GM18507 (cell line): Measurements from ENCODE around the gene KIAA1958.
"Not testable (repeated sequence)": the region's sequence is repeated elsewhere in the genome, so short reads cannot be mapped to it uniquely, and the experiment has no call there.

Source experiments
- DNase-seq: peaks from one replicate; pipeline ENCODE4 v3.0.0; 2011; ENCODE audit warnings: low read depth; ENCODE audit not compliant: insufficient read length; ENCODE audit errors: extremely low spot score
- FAIRE-seq: peaks from 2 replicates; lab custom pipeline; 2011; peaks lifted over from hg19 to GRCh38; lab: Jason Lieb, UNC

Gene KIAA1958

GRCh38 chr9:112629671-112630485 is 143.3 kb downstream of the KIAA1958 start:
- DNase-seq (no peak), FAIRE-seq (no peak)

DNA sequence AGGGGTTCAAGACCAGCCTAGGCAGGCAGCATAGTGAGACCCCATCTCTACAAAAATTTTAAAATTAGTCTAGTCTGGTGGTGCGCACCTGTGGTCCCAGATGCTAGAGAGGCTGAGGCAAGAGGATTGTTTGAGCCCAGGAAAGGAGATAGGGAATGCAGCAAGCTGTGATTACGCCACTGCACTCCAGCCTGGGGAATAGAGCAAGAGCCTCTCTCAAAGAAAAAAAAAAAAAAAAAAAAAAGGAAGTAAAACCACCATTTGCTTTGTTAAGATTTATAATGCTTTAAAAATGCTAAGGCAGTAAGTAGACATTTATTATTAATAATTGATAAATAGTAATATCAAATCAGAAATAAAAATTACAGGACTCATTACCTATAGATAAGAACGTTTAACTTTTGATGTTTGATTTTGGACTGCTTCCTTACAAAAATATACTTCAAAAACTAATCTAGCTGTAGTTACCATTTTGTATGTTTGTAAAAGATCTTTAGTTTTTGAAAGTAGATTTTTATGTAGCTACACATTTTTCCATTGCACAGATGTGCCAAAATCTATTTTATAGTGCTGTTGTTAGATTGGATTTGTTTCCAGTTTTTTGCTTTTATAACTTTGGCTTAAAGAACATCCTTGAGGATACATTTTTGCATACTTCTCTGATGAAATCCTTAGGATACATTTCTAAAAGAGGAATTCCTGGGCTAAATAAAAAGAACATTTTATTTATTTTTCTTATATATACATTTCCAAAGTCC is 144.9 kb downstream of the KIAA1958 start:
- no peak for DNase-seq
- FAIRE-seq = no peak

DNA sequence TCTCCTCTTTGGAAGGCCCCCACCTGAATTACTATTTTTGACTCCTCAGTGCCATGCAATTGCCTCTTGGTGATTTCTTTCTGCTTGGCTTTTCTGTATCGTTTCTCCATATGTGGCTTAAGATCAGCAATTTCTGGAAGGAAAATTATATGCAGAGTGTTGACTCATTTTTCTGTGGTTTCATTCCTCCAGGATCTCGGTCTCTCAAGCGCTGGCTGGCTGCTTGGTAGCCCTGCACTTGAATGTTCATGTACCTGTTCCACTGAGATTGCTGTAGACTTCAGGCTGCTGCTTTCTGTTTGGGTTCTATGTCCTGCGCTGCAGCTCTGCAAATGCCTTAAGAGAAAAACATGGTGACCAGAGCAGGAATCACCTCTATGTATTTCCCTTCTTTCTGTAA is 153.7 kb downstream of the KIAA1958 start:
- DNase-seq = no peak
- FAIRE-seq = no peak

DNA sequence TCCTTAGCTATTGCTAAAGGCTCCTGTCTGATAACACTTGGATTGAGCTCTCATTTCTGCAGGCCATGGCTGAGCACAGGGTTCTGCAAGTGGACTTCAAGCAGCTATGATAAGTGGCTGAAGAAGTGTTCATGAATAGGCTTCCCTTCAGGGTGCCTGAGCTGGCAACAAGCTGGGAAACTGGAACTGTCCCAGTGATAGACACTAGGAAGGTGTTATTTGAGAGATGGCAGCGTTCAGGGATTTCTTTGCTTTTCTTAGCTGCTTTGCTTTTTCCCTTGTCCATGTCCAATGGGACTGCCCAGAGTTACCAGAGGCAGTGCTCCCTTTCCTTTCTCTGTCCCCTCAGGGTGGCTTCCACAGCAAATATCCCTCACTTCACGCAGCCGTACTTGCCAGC is 155.5 kb downstream of the KIAA1958 start:
- no peak for DNase-seq
- FAIRE-seq = no peak

GRCh38 chr9:112647596-112647995 is 161.0 kb downstream of the KIAA1958 start:
- FAIRE-seq (no peak), DNase-seq (no peak)

DNA sequence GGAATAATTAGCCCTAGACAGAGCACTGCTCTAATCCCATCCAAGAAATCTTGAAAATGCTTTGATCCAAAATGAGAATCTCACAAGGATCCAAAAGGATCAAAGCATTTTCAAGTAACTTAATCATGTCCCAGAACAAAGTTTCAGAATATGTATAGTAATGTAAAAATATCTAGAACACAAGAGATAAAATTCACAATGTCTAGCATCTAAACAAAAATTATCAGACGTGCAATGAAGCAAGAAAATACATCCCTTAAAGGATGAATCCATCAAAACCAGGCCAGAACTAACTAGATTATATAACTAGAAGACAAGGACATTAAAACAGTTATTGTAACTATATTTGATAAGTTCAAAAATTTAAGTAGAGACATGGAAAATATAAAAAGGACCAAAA is 162.0 kb downstream of the KIAA1958 start:
- FAIRE-seq = no peak

DNA sequence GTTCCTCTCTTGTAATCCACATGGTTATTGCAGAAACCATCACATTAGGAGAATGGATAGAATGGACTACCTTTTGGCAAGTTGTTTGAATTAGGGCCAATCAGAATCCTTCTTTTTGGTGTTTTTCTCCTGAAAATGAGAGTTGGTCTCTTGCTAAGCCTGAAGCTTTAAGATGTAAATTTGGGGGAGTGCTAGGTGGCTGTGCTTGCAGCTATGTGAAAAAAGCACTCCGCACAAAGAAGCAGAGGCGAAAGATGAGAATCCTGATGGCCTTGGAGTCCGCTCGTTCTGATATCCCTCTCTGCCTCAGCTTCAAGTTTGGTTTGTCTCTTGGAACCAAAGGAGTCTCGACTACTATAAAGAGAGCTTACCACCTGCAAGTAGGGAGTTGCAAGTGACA is 167.7 kb downstream of the KIAA1958 start:
- FAIRE-seq = no peak
- no peak for DNase-seq

More for the DNA sequence above, 162.0 kb downstream of the KIAA1958 start:
- no peak for DNase-seq

GRCh38 chr9:112655668-112656067 is 169.0 kb downstream of the KIAA1958 start:
- DNase-seq (no peak), FAIRE-seq (no peak)

- FAIRE-seq = no peak
- DNase-seq = no peak
Observed at GRCh38 chr9:112659906-112660305, 173.3 kb downstream of the KIAA1958 start.

GRCh38 chr9:112663681-112664080 is 177.1 kb downstream of the KIAA1958 start:
- no peak for FAIRE-seq
- DNase-seq = no peak

GRCh38 chr9:112664531-112664930 is 177.9 kb downstream of the KIAA1958 start:
- DNase-seq (no peak), FAIRE-seq (no peak)

- no peak for FAIRE-seq
- DNase-seq = no peak
Observed at GRCh38 chr9:112665347-112665746, 178.7 kb downstream of the KIAA1958 start.

DNA sequence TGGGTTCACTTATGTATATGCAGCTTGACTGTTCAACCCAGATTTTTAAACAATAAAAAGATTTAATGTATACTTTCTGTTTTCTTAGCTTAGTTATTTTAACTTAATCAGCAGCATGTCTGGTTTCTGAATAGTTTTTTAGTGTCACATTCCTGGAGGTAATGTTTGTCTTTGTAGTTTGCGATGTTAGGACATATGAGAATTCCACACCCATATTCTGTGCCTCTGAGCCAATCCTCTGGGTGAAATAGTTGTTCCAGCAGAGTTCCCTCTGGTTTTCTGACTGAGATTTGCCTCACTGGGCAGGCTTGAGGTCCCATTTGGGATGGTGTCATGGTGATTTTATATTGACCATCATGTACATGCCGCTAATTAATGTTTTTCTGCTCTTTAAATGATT is 182.7 kb downstream of the KIAA1958 start:
- no peak for FAIRE-seq

DNA sequence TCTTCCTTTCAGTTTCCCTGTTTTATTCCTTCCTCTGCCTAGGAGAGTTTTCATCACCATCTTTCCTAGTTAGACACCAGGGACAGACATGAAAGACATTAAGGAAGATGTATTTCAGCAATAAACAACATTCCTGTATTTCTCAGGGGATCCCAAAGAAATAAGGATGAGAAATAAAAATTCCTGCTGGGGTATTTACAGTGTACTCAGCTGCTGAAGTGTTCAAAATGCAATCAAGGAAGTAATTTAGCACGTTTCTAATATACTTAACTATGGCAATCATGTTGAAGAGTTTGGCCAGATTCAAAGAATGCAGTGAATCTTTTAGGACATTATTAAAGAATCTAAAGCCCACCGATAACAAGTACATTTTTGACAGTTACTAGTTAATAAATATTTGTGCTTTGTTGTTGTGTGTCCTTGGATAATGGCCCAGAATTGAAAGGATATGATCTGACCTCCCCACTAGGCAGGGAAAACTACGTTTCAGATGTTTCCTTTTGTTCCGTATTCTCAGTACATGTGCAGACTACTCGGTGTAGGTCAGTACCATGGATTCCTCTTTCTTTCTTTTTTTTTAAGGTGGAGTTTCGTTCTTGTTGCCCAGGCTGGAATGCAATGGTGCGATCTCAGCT is 184.5 kb downstream of the KIAA1958 start:
- no peak for FAIRE-seq

More for the DNA sequence above, 182.7 kb downstream of the KIAA1958 start:
- DNase-seq = no peak

DNA sequence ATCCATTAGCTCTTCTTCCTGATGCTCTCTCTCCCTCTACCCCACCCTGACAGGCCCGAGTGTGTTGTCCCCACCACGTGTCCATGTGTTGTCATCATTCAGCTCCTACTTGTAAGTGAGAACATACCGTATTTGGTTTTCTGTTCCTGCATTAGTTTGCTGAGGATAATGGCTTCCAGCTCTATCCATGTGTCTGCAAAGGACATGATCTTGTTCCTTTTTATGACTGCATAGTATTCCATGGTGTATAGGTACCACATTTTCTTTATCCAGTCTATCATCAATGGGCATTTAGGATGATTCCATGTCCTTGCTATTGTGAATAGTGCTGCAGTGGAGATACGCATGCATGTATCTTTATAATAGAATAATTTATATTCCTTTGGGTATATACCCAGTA is 186.6 kb downstream of the KIAA1958 start:
- FAIRE-seq, DNase-seq: not testable (repeated sequence)

More for the DNA sequence above, 184.5 kb downstream of the KIAA1958 start:
- DNase-seq = no peak

DNA sequence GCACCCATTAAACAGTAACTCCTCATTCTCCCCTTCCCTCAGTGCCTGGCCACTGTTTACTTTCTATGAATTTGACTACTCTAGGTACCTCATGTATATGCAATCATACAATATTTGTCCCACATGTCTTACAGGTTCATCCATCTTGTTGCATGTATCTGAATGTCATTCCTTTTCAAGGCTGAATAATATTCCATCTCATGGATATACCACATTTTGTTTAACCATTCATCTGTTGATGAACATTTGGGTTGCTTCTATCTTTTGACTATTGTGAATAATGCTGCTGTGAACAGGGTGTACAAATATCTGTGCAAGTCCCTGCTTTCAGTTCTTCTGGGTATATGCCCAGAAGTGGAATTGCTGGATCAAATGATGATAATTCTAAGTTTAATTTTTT is 190.4 kb downstream of the KIAA1958 start:
- FAIRE-seq = no peak
- no peak for DNase-seq

DNA sequence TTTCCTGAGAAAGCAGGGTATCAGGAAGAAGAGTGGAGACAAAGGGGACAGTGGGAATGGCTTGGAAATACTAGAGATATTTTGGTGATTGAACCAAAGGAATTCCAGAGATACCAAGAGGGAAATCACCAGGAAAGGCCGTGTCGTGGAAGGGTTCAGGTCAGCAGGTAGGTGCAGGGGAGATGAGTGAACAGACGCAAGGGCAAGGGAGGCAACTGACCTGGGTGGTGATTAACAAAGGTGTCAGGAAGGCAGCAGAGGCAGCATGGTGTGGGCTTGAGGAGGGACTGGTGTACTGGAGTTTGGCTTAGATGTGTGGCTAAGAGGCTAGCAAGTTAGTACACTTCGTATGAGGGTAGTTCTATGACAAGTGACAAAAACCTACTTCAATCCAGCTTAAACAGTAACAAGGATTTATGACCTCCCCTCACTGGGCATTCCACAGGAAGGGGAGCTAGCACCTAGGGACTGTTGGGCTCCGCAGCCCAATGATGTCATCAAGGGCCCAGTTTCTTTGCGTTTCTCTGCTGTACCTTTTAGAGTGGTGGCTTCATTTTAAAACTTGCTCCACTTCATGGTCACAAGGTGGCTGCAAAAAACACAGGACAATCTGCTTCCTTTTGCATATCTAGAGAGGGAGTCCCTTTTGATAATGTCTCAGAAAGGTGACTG is 194.2 kb downstream of the KIAA1958 start:
- no peak for DNase-seq
- no peak for FAIRE-seq

GRCh38 chr9:112689161-112689740 is 202.6 kb downstream of the KIAA1958 start:
- FAIRE-seq (no peak), DNase-seq (no peak)

- no peak for FAIRE-seq
Observed at GRCh38 chr9:112694706-112695555, 208.3 kb downstream of the KIAA1958 start.

More at GRCh38 chr9:112694706-112695555, 208.3 kb downstream of the KIAA1958 start:
- no peak for DNase-seq
